ENCODE results near the gene ADGRG4. TPM values are rescaled to one million over a fixed set of nuclear protein-coding genes. Genes with fewer than 3 reads are reported as not detected.

ADGRG4 gene
- total and polyA plus RNA-seq, 4 donors, result under 0.01 TPM; not detected in 3

DNA sequence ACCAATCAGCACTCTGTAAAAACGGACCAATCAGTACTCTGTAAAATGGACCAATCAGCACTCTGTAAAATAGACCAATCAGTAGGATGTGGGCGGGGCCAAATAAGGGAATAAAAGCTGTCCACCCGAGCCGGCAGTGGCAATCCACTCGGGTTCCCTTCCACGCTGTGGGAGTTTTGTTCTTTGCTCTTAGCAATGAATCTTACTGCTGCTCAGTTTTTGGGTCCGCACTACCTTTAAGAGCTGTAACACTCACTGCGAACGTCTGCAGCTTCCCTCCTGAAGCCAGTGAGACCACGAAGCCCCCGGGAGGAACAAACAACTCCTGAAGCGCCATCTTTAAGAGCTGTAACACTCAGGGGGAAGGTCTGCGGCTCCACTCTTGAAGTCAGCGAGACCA lies 120.6 kb downstream of the ADGRG4 start:
- Histone ChIP-seq H3K9ac (ENCODE audit: low read depth in 1 of 2, low read length in 2 of 2) (no peak overlapping the region), H3K27ac (ENCODE audit: low read depth in 1 of 2, low read length in 2 of 2) (no peak overlapping the region), H3K27me3 (ENCODE audit: control insufficient read depth in 4 of 4, insufficient read depth in 4 of 4, low read length in 3 of 4) (no peaks in the 10 kb centered on the region), H3K9me3 (ENCODE audit: control insufficient read depth in 4 of 4, low read length in 3 of 4) (no peaks in the 10 kb centered on the region), H3K36me3 (ENCODE audit: control insufficient read depth in 4 of 4, insufficient read depth in 3 of 4, low read depth in 1 of 4, low read length in 3 of 4) (no peaks in the 10 kb centered on the region), H3K4me3 (ENCODE audit: low read depth in 1 of 3, low read length in 3 of 3) (no peak overlapping the region), H3K4me1 (ENCODE audit: control insufficient read depth in 4 of 4, insufficient read depth in 4 of 4, low read length in 3 of 4) (no peaks in the 10 kb centered on the region)
- no peak for DNase-seq (ENCODE audit: low spot score)
- 70% methylated on average over 14 of the region's 14 CpGs for WGBS
- TF ChIP-seq, protein P1, sequence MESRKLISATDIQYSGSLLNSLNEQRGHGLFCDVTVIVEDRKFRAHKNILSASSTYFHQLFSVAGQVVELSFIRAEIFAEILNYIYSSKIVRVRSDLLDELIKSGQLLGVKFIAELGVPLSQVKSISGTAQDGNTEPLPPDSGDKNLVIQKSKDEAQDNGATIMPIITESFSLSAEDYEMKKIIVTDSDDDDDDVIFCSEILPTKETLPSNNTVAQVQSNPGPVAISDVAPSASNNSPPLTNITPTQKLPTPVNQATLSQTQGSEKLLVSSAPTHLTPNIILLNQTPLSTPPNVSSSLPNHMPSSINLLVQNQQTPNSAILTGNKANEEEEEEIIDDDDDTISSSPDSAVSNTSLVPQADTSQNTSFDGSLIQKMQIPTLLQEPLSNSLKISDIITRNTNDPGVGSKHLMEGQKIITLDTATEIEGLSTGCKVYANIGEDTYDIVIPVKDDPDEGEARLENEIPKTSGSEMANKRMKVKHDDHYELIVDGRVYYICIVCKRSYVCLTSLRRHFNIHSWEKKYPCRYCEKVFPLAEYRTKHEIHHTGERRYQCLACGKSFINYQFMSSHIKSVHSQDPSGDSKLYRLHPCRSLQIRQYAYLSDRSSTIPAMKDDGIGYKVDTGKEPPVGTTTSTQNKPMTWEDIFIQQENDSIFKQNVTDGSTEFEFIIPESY (IDR thresholded peaks at IDR 0.05), result no peak
- no peak for TF ChIP-seq SP1 (IDR thresholded peaks at IDR 0.05)
- TF ChIP-seq RXRA (IDR thresholded peaks at IDR 0.05), result no peak
- TF ChIP-seq, protein P2, sequence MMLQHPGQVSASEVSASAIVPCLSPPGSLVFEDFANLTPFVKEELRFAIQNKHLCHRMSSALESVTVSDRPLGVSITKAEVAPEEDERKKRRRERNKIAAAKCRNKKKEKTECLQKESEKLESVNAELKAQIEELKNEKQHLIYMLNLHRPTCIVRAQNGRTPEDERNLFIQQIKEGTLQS (IDR thresholded peaks at IDR 0.05), result no peak
- TF ChIP-seq RAD21 (IDR thresholded peaks at IDR 0.05), result no peak
- TF ChIP-seq JUND (IDR thresholded peaks at IDR 0.05), result no peak
- no peak for TF ChIP-seq FOXA2 (IDR thresholded peaks at IDR 0.05)

DNA sequence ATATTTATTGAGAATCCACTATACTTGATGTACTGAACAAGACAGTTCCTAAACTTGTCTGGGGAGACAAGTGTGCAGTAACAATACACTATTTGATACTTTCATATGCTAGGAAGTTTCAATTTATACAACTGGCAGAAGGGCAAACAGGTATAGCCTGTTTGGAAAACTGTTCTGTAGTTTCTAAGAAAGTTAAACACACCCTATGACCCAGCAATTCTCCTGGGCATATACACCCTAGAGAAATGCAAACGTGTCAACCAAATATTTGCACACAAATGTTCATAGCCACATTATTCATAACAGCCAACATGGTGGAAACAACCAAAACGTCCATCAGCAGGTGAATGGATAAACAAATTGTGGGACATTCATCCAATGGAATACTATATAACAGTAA lies 123.0 kb downstream of the ADGRG4 start:
- Histone ChIP-seq H3K4me3 (ENCODE audit: low read depth in 1 of 3, low read length in 3 of 3) (no peak overlapping the region), H3K27ac (ENCODE audit: low read depth in 1 of 2, low read length in 2 of 2) (no peak overlapping the region), H3K36me3 (ENCODE audit: control insufficient read depth in 4 of 4, insufficient read depth in 3 of 4, low read depth in 1 of 4, low read length in 3 of 4) (no peaks in the 10 kb centered on the region), H3K9ac (ENCODE audit: low read depth in 1 of 2, low read length in 2 of 2) (no peak overlapping the region), H3K4me1 (ENCODE audit: control insufficient read depth in 4 of 4, insufficient read depth in 4 of 4, low read length in 3 of 4) (no peaks in the 10 kb centered on the region), H3K9me3 (ENCODE audit: control insufficient read depth in 4 of 4, low read length in 3 of 4) (no peaks in the 10 kb centered on the region), H3K27me3 (ENCODE audit: control insufficient read depth in 4 of 4, insufficient read depth in 4 of 4, low read length in 3 of 4) (no peaks in the 10 kb centered on the region)
- no peak for DNase-seq (ENCODE audit: low spot score)
- TF ChIP-seq JUND (IDR thresholded peaks at IDR 0.05) (no peak), HNF4G (IDR thresholded peaks at IDR 0.05) (no peak), FOXA1 (IDR thresholded peaks at IDR 0.05) (no peak), TAF1 (conservative IDR thresholded peaks at IDR 0.05) (no peak), HNF4A (conservative IDR thresholded peaks at IDR 0.05) (no peak), FOXA2 (IDR thresholded peaks at IDR 0.05) (no peak), RXRA (IDR thresholded peaks at IDR 0.05) (no peak), EGR1 (IDR thresholded peaks at IDR 0.05; ENCODE audit: low read depth in 2 of 2) (no peak), NR2F2 (IDR thresholded peaks at IDR 0.05) (no peak), YY1 (IDR thresholded peaks at IDR 0.05) (no peak), GABPA (IDR thresholded peaks at IDR 0.05 in 1 of 2, conservative IDR thresholded peaks at IDR 0.05 in 1 of 2) (no peak), RAD21 (IDR thresholded peaks at IDR 0.05) (no peak), SP1 (IDR thresholded peaks at IDR 0.05) (no peak)
- TF ChIP-seq, protein P3, sequence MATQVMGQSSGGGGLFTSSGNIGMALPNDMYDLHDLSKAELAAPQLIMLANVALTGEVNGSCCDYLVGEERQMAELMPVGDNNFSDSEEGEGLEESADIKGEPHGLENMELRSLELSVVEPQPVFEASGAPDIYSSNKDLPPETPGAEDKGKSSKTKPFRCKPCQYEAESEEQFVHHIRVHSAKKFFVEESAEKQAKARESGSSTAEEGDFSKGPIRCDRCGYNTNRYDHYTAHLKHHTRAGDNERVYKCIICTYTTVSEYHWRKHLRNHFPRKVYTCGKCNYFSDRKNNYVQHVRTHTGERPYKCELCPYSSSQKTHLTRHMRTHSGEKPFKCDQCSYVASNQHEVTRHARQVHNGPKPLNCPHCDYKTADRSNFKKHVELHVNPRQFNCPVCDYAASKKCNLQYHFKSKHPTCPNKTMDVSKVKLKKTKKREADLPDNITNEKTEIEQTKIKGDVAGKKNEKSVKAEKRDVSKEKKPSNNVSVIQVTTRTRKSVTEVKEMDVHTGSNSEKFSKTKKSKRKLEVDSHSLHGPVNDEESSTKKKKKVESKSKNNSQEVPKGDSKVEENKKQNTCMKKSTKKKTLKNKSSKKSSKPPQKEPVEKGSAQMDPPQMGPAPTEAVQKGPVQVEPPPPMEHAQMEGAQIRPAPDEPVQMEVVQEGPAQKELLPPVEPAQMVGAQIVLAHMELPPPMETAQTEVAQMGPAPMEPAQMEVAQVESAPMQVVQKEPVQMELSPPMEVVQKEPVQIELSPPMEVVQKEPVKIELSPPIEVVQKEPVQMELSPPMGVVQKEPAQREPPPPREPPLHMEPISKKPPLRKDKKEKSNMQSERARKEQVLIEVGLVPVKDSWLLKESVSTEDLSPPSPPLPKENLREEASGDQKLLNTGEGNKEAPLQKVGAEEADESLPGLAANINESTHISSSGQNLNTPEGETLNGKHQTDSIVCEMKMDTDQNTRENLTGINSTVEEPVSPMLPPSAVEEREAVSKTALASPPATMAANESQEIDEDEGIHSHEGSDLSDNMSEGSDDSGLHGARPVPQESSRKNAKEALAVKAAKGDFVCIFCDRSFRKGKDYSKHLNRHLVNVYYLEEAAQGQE (IDR thresholded peaks at IDR 0.05), result no peak
- TF ChIP-seq, protein P2 (IDR thresholded peaks at IDR 0.05), result no peak
- TF ChIP-seq, protein P4, sequence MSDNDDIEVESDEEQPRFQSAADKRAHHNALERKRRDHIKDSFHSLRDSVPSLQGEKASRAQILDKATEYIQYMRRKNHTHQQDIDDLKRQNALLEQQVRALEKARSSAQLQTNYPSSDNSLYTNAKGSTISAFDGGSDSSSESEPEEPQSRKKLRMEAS (IDR thresholded peaks at IDR 0.05), result no peak
- TF ChIP-seq, protein P1 (IDR thresholded peaks at IDR 0.05), result no peak
- TF ChIP-seq, protein P5, sequence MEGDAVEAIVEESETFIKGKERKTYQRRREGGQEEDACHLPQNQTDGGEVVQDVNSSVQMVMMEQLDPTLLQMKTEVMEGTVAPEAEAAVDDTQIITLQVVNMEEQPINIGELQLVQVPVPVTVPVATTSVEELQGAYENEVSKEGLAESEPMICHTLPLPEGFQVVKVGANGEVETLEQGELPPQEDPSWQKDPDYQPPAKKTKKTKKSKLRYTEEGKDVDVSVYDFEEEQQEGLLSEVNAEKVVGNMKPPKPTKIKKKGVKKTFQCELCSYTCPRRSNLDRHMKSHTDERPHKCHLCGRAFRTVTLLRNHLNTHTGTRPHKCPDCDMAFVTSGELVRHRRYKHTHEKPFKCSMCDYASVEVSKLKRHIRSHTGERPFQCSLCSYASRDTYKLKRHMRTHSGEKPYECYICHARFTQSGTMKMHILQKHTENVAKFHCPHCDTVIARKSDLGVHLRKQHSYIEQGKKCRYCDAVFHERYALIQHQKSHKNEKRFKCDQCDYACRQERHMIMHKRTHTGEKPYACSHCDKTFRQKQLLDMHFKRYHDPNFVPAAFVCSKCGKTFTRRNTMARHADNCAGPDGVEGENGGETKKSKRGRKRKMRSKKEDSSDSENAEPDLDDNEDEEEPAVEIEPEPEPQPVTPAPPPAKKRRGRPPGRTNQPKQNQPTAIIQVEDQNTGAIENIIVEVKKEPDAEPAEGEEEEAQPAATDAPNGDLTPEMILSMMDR (IDR thresholded peaks at IDR 0.05; ENCODE audit: low read depth, low read length, missing input control), result no peak
- 47% methylated on average over 2 of the region's 2 CpGs for WGBS
